D721Med (cell line): Measurements from ENCODE around the gene MAPK12.

Experiments
- DNase-seq: peaks from one replicate; pipeline ENCODE4 v3.0.0; 2011; ENCODE audit warnings: low spot score; ENCODE audit not compliant: insufficient read length
- FAIRE-seq: peaks from 2 replicates; lab custom pipeline; 2011; peaks lifted over from hg19 to GRCh38; lab: Jason Lieb, UNC
- CTCF ChIP-seq: IDR thresholded peaks from 2 replicates; pipeline ENCODE4 v1.5.1; 2012; ENCODE audit warnings: mild to moderate bottlenecking, control low read depth; ENCODE audit not compliant: insufficient read depth; ENCODE audit errors: missing control alignments

MAPK12 gene

GRCh38 chr22:50244420-50245213 is 16.9 kb downstream of the MAPK12 start, which contains the start of gene TUBGCP6:
TSS of gene TUBGCP6 (minus strand) at chr22:50245023. CDS start at chr22:50244459, 564 bp downstream.
- DNase-seq (peak; percentile 62), FAIRE-seq (no peak)
- TF ChIP-seq CTCF, result no peak

DNA sequence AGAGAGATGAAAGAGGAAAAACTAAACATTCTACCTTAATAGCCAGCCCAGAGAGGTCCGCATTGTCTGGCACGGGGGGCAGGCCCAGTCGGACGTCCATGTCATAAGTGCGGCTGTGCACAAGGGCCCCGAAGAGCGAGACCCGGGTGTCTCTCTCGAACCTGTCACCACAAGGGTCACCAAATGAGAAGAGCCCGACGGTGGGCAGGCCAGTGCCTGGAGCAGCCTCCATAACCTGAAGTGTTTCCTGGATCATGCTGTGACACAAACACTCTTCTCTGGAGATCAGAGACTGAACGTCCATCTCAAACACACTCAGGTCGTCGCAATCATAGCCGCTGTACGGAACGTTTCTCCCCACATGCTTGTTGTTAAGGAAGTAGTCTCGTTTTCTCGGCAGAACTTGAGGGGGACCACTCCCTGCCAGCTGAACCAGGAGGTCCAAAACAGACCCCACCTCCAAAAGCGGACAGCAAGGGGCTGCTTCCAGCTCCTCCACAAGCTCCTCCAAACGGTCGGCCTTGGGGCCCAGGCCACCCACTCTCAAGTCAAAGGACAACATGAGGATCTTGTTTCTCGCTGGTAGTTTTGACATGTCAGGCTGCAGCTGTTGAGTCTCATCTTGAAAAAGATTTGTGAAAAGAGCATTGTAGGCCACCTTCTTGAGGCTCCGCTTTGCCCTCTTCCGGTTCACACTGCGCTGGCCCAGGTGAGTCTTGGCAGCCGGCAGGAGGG is 17.6 kb downstream of the MAPK12 start:
- FAIRE-seq (no peak), DNase-seq (no peak)
- no peak for TF ChIP-seq CTCF

DNA sequence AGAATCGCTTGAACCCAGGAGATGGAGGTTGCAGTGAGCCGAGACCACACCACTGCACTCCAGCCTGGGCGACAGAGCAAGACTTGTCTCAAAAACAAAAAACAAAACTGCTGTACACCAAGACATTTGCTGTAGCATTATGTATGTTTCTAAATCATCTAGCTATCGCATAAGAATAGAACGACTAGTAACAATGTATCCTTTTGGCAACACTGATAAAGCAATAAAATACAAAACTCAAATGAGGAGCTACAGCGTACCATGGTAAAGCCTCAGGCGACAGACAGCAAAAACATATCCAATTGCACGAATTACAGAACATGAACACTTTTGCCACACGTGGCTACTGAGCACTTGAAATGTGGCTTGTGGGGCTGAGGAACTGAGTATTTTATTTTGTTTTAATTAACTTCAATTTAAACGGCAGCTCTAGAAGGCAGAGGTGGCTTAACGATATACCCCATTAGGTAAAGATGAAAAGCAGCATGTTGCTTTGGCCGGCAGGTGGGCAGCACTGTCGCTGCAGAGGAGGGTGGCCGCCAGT is 19.0 kb downstream of the MAPK12 start:
- no peak for TF ChIP-seq CTCF
- DNase-seq, result no peak
- FAIRE-seq, result no peak

- TF ChIP-seq CTCF, result no peak
- DNase-seq (no peak), FAIRE-seq (no peak)
These were observed 22.7 kb downstream of the MAPK12 start for GRCh38 chr22:50238755-50239154.

- TF ChIP-seq CTCF, result peak; percentile 40
- no peak for DNase-seq
- no peak for FAIRE-seq
These were observed 24.6 kb downstream of the MAPK12 start for GRCh38 chr22:50236731-50237409.

- DNase-seq, result no peak
- no peak for FAIRE-seq
- TF ChIP-seq CTCF, result no peak
These were observed 28.3 kb downstream of the MAPK12 start for GRCh38 chr22:50233223-50233622.
